HepG2 (cell line): Measurements from ENCODE around the gene FBXO33. TPM values are rescaled to one million over a fixed set of nuclear protein-coding genes. Genes with fewer than 3 reads are reported as not detected.

Experiments used
- ATAC-seq: fragments of 200-7000 bp; cut with Tn5 transposase; 3 replicates; pipeline ENCODE4 v1.9.1; 2020; ENCODE audit warnings: mild to moderate bottlenecking, moderate library complexity
- BruUV-seq: library from RNA; stranded (reverse); fragments of 400-500 nt; replicated peaks from 2 replicates; lab custom pipeline; 2021; lab: Mats Ljungman, UMichigan
- CTCF ChIA-PET: fragments of 300-600 bp; formaldehyde crosslinking; extraction: SDS; loops from one replicate; lab custom pipeline; 2021; ENCODE audit warnings: low total read pairs, inconsistent platforms, low intra/inter-chr PET ratio; lab: Yijun Ruan, JAX
- POLR2A ChIA-PET: fragments of 350-600 bp; sonication (Branson Sonifier 250); formaldehyde crosslinking; loops from one replicate; lab custom pipeline; 2020; ENCODE audit warnings: antibody characterized with exemption, inconsistent platforms; lab: Yijun Ruan, JAX
- DNase-seq: peaks from one replicate; pipeline ENCODE4 v3.0.0-alpha.2; 2015; ENCODE audit warnings: low spot score
- FAIRE-seq: peaks from 3 replicates; lab custom pipeline; 2011; peaks lifted over from hg19 to GRCh38; lab: Jason Lieb, UNC
- H2AFZ ChIP-seq: one replicate; pipeline ENCODE4 v1.6.1; 2011; ENCODE audit warnings: low read length, inconsistent platforms
- H3K27ac ChIP-seq: fragments of 300-600 bp; 3 replicates; pipeline ENCODE4 v1.8.0; 2011; ENCODE audit warnings: mixed run types, mild to moderate bottlenecking, mixed read lengths, low read length, inconsistent platforms; ENCODE audit not compliant: insufficient read depth; ENCODE audit errors: extremely low read length
- H3K27me3 ChIP-seq, 2 experiments: fragments of 200-600 bp in 1 of 2; 2 replicates in 1 of 2; 3 replicates in 1 of 2; pipeline versions ENCODE4 v1.6.0 to v1.8.0; 2011; ENCODE audit warnings: low read length in 2 of 2, mild to moderate bottlenecking in 2 of 2, moderate library complexity in 2 of 2, inconsistent platforms in 1 of 2; ENCODE audit not compliant: insufficient read depth in 2 of 2, control insufficient read depth in 1 of 2
- H3K36me3 ChIP-seq, 2 experiments: fragments of 200-600 bp in 1 of 2; replicated peaks in 1 of 2; 2 replicates in 1 of 2; 3 replicates in 1 of 2; pipeline versions ENCODE4 v1.5.1 to v1.8.0; 2011; ENCODE audit warnings: low read length in 2 of 2, inconsistent platforms in 1 of 2; ENCODE audit not compliant: insufficient read depth in 2 of 2, control insufficient read depth in 1 of 2
- H3K4me1 ChIP-seq: 2 replicates; pipeline ENCODE4 v1.5.1; 2012; ENCODE audit warnings: low read length, inconsistent platforms; ENCODE audit not compliant: insufficient read depth
- H3K4me2 ChIP-seq: 2 replicates; pipeline ENCODE4 v1.6.0; 2011; ENCODE audit warnings: low read depth, low read length, inconsistent platforms
- H3K4me3 ChIP-seq, 3 experiments: fragments of 200-600 bp in 1 of 3; sonication (generic), shearing (Covaris generic) in 1 of 3; replicated peaks in 1 of 3; 2 replicates each; pipeline ENCODE4 v1.5.1; 2011 to 2016; ENCODE audit warnings: low read length in 3 of 3, inconsistent platforms in 2 of 3, low read depth in 2 of 3, mild to moderate bottlenecking in 2 of 3, control low read depth in 1 of 3, mixed read lengths in 1 of 3; ENCODE audit not compliant: insufficient read depth in 1 of 3
- H3K79me2 ChIP-seq: one replicate; pipeline ENCODE4 v1.6.1; 2011; ENCODE audit warnings: low read length, inconsistent platforms; ENCODE audit not compliant: insufficient read depth
- H3K9ac ChIP-seq: 2 replicates; pipeline ENCODE4 v1.6.0; 2011; ENCODE audit warnings: mild to moderate bottlenecking, low read depth, low read length, inconsistent platforms; ENCODE audit not compliant: insufficient read depth
- H3K9me3 ChIP-seq: 2 replicates; pipeline ENCODE4 v1.5.1; 2012; ENCODE audit warnings: mild to moderate bottlenecking, low read length
- H4K20me1 ChIP-seq: 2 replicates; pipeline ENCODE4 v1.6.0; 2011; ENCODE audit warnings: inconsistent platforms, mild to moderate bottlenecking, low read length, moderate library complexity; ENCODE audit not compliant: insufficient read depth
- DPF2 ChIP-seq: sonication (generic); formaldehyde crosslinking; IDR thresholded peaks from 2 replicates; pipeline ENCODE4 v1.4.0; 2020; ENCODE audit warnings: mild to moderate bottlenecking, low read depth, missing genetic modification reagents, borderline replicate concordance
- MTA3 ChIP-seq: sonication (generic); formaldehyde crosslinking; IDR thresholded peaks from 2 replicates; pipeline ENCODE4 v1.4.0; 2020; ENCODE audit warnings: missing genetic modification reagents
- RCOR2 ChIP-seq: IDR thresholded peaks from 2 replicates; pipeline ENCODE4 v1.6.1; 2016; ENCODE audit warnings: missing biosample characterization, missing genetic modification reagents
- SUZ12 ChIP-seq: fragments of 150-350 bp; IDR thresholded peaks from 2 replicates; pipeline ENCODE4 v1.6.1; 2014; ENCODE audit warnings: low read depth, low read length
- TAF1 ChIP-seq: sonication (generic); formaldehyde crosslinking; IDR thresholded peaks from 2 replicates; pipeline ENCODE4 v1.4.0; 2020; ENCODE audit warnings: missing genetic modification reagents
- TFE3 ChIP-seq: IDR thresholded peaks from 2 replicates; pipeline ENCODE4 v1.6.1; 2016
- ZNF121 ChIP-seq: sonication (generic); formaldehyde crosslinking; IDR thresholded peaks from 2 replicates; pipeline ENCODE4 v1.5.0; 2020; ENCODE audit warnings: mild to moderate bottlenecking, missing genetic modification reagents
- ZNF136 ChIP-seq: sonication (generic); formaldehyde crosslinking; IDR thresholded peaks from 2 replicates; pipeline ENCODE4 v1.8.1; 2022; ENCODE audit warnings: low read depth, mild to moderate bottlenecking, moderate library complexity, missing genetic modification reagents
- ZNF225 ChIP-seq: sonication (generic); formaldehyde crosslinking; IDR thresholded peaks from 2 replicates; pipeline ENCODE4 v1.4.0; 2020; ENCODE audit warnings: mild to moderate bottlenecking, missing genetic modification reagents
- ZNF446 ChIP-seq: sonication (generic); formaldehyde crosslinking; IDR thresholded peaks from 2 replicates; pipeline ENCODE4 v1.5.0; 2020; ENCODE audit warnings: mild to moderate bottlenecking, missing genetic modification reagents
- ZNF562 ChIP-seq: sonication (generic); formaldehyde crosslinking; IDR thresholded peaks from 2 replicates; pipeline ENCODE4 v1.8.0; 2022; ENCODE audit warnings: missing genetic modification reagents, borderline replicate concordance
- ZNF772 ChIP-seq: sonication (generic); formaldehyde crosslinking; IDR thresholded peaks from 2 replicates; pipeline ENCODE4 v1.5.0; 2020; ENCODE audit warnings: mild to moderate bottlenecking, missing genetic modification reagents
- WGBS: methylation state at CpG from one replicate; pipeline ENCODE4 v1.1.6; 2017; ENCODE audit warnings: low lambda C conversion rate; 5-methylcytosine and 5-hydroxymethylcytosine counted together
- in situ Hi-C: cut with HindIII; loops from 2 replicates; pipeline ENCODE4 v1.10.0; 2017; ENCODE audit warnings: low pct_unique_long_range_greater_than_20kb; ENCODE audit not compliant: extremely low pct_ligation_motif_present
- intact Hi-C: fragments of 100-400 bp; cut with micrococcal nuclease; formaldehyde crosslinking; loops from one replicate; pipeline ENCODE4 v1.10.0; 2022; ENCODE audit not compliant: unreplicated experiment
- polyA plus RNA-seq, 8 experiments: library from polyadenylated mRNA; depleted of rRNA in 3 of 8; stranded (reverse) in 7 of 8; unstranded in 1 of 8; fragments of >200 nt; fragmentation: Illumina TruSeq in 4 of 8; extraction: Trizol in 4 of 8; gene quantifications; 2 replicates each; pipeline versions ENCODE4 v1.2.1 to v1.2.3, GENCODE V29; 2011 to 2016; ENCODE audit warnings: low read depth in 4 of 8, missing spikeins in 1 of 8, mixed read lengths in 1 of 8; ENCODE audit not compliant: insufficient read depth in 1 of 8
- total RNA-seq, 5 experiments: library from RNA; depleted of rRNA; stranded (reverse); fragments of >200 nt; fragmentation: Illumina TruSeq; extraction: Trizol; gene quantifications; 2 replicates each; pipeline ENCODE4 v1.2.3, GENCODE V29; 2016; ENCODE audit warnings: low read depth in 1 of 5
- TF ChIP-seq, protein P1 (sequence below): sonication (generic); formaldehyde crosslinking; IDR thresholded peaks from 2 replicates; pipeline ENCODE4 v1.5.1; 2020; ENCODE audit warnings: mild to moderate bottlenecking, missing genetic modification reagents
- TF ChIP-seq, protein P2 (sequence below): sonication (generic); formaldehyde crosslinking; IDR thresholded peaks from 2 replicates; pipeline ENCODE4 v1.8.1; 2023; ENCODE audit warnings: mild to moderate bottlenecking, missing genetic modification reagents

The FBXO33 gene
- total and polyA plus RNA-seq, 2 of the 13 experiments (the other 11 are each of a cell fraction or from before 2014, with no cell fraction given) = 15.5 to 16.9 TPM

GRCh38 chr14:39416072-39416471, 16.2 kb downstream of the FBXO33 start:
- Histone ChIP-seq H3K79me2 (no peaks in the 10 kb centered on the region), H2AFZ (no peak overlapping the region), H3K9me3 (peaks cover 19% of the 10 kb centered on the region), H3K9ac (no peak overlapping the region), H3K36me3 (no peaks in the 10 kb centered on the region; a peak in 1 of 5 replicates), H3K27ac (no peak overlapping the region), H3K27me3 (no peaks in the 10 kb centered on the region), H3K4me2 (no peak overlapping the region), H4K20me1 (no peaks in the 10 kb centered on the region), H3K4me3 (no peak overlapping the region), H3K4me1 (no peaks in the 10 kb centered on the region)
- BruUV-seq = no TSS peak
- no peak for FAIRE-seq
- TF ChIP-seq ZNF136 (peak; percentile 100), RCOR2 (CRISPR knock-in tag) (peak; percentile 45; the same call in 1 of the 2 replicates), ZNF446 (CRISPR knock-in tag) (no peak), SUZ12 (no peak)
- TF ChIP-seq, protein P1, sequence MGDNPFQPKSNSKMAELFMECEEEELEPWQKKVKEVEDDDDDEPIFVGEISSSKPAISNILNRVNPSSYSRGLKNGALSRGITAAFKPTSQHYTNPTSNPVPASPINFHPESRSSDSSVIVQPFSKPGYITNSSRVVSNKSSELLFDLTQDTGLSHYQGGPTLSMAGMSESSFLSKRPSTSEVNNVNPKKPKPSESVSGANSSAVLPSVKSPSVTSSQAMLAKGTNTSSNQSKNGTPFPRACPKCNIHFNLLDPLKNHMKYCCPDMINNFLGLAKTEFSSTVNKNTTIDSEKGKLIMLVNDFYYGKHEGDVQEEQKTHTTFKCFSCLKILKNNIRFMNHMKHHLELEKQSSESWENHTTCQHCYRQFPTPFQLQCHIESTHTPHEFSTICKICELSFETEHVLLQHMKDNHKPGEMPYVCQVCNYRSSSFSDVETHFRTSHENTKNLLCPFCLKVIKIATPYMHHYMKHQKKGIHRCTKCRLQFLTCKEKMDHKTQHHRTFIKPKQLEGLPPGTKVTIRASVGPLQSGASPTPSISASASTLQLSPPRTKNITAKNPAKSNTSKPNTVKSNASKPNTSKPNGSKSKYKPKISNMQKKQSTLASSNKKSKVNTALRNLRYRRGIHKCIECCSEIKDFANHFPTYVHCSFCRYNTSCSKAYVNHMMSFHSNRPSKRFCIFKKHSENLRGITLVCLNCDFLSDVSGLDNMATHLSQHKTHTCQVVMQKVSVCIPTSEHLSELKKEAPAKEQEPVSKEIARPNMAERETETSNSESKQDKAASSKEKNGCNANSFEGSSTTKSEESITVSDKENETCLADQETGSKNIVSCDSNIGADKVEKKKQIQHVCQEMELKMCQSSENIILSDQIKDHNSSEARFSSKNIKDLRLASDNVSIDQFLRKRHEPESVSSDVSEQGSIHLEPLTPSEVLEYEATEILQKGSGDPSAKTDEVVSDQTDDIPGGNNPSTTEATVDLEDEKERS (CRISPR knock-in tag) = peak; percentile 91; the same call in 1 of the 2 replicates
- WGBS = 96% methylated on average over 1 of the region's 1 CpG
- intact Hi-C loops (no loop called here), in situ Hi-C loops (no loop called here)
- no peak for DNase-seq
- no peak for ATAC-seq
- ChIA-PET POLR2A (no interaction called here), CTCF (no interaction called here)

GRCh38 chr14:39406560-39406959, 25.7 kb downstream of the FBXO33 start:
- no peak for FAIRE-seq
- POLR2A ChIA-PET = no interaction called here

More at GRCh38 chr14:39406560-39406959, 25.7 kb downstream of the FBXO33 start:
- Histone ChIP-seq H3K4me2 (no peak overlapping the region), H3K79me2 (peaks cover 6% of the 10 kb centered on the region), H3K9ac (no peak overlapping the region), H4K20me1 (no peaks in the 10 kb centered on the region), H3K27ac (no peak overlapping the region), H3K9me3 (no peaks in the 10 kb centered on the region), H3K4me3 (no peak overlapping the region), H3K4me1 (no peaks in the 10 kb centered on the region), H3K36me3 (peaks cover 0 to under 1% of the 10 kb centered on the region in 2 experiments; a peak in 2 of 5 replicates), H2AFZ (no peak overlapping the region), H3K27me3 (no peaks in the 10 kb centered on the region)
- peak; percentile 54 for ATAC-seq
- intact Hi-C loops (no loop called here), in situ Hi-C loops (no loop called here)
- BruUV-seq = no TSS peak
- no peak for DNase-seq
- TF ChIP-seq MTA3 = no peak
- TF ChIP-seq ZNF225 (CRISPR knock-in tag) = no peak
- no peak for TF ChIP-seq TFE3 (CRISPR knock-in tag)
- TF ChIP-seq, protein P2, sequence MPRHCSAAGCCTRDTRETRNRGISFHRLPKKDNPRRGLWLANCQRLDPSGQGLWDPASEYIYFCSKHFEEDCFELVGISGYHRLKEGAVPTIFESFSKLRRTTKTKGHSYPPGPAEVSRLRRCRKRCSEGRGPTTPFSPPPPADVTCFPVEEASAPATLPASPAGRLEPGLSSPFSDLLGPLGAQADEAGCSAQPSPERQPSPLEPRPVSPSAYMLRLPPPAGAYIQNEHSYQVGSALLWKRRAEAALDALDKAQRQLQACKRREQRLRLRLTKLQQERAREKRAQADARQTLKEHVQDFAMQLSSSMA = no peak
- TF ChIP-seq TAF1 = no peak
- TF ChIP-seq ZNF772 = no peak
- no peak for TF ChIP-seq DPF2 (CRISPR knock-in tag)
- no peak for TF ChIP-seq ZNF121 (CRISPR knock-in tag)
- TF ChIP-seq ZNF562 (CRISPR knock-in tag) = no peak
- CTCF ChIA-PET = no interaction called here
- 91% methylated on average over 3 of the region's 3 CpGs for WGBS
